Uterus (tissue), 4 donors: ENCODE measurements around the gene TSC2. TPM values are rescaled to one million over a fixed set of nuclear protein-coding genes. Genes with fewer than 3 reads are reported as not detected.

Source experiments
- DNase-seq, 2 donors: peaks; one replicate each; pipeline ENCODE4 v3.0.0-alpha.2; 2019 to 2020
- H3K27ac ChIP-seq, 2 donors: fragments of 200-600 bp; sonication (generic); 1 replicate in 1 of 2; 2 replicates in 1 of 2; pipeline ENCODE4 v1.5.1; 2016 to 2018
- H3K27me3 ChIP-seq, 2 donors: fragments of 200-600 bp; sonication (generic); one replicate each; pipeline ENCODE4 v1.5.1; 2018 to 2019; ENCODE audit warnings: control low read depth in 1 of 2
- H3K36me3 ChIP-seq, 2 donors: fragments of 200-600 bp; sonication (generic); one replicate each; pipeline ENCODE4 v1.5.1; 2019; ENCODE audit warnings: control low read depth in 1 of 2
- H3K4me1 ChIP-seq, 2 donors: fragments of 200-600 bp; sonication (generic); one replicate each; pipeline ENCODE4 v1.5.1; 2018 to 2019; ENCODE audit warnings: control low read depth in 1 of 2
- H3K4me3 ChIP-seq, 2 donors: fragments of 200-600 bp; sonication (generic); 1 replicate in 1 of 2; 2 replicates in 1 of 2; pipeline ENCODE4 v1.5.1; 2018 to 2019; ENCODE audit warnings: mild to moderate bottlenecking in 1 of 2
- H3K9me3 ChIP-seq, 2 donors: fragments of 200-600 bp; sonication (generic); one replicate each; pipeline ENCODE4 v1.5.1; 2019; ENCODE audit warnings: control low read depth in 1 of 2
- CTCF ChIP-seq, 4 experiments: fragments of 200-600 bp in 2 of 4; fragments of 450-650 bp in 2 of 4; sonication (generic) in 2 of 4; IDR thresholded peaks; one replicate each; pipeline ENCODE4 v1.5.1; 2016 to 2019; ENCODE audit warnings: antibody characterized with exemption in 4 of 4, mild to moderate bottlenecking in 2 of 4, moderate library complexity in 1 of 4
- POLR2A ChIP-seq, 2 donors: fragments of 450-650 bp; IDR thresholded peaks; one replicate each; pipeline ENCODE4 v1.6.1; 2016; ENCODE audit warnings: antibody characterized with exemption in 2 of 2, mild to moderate bottlenecking in 1 of 2, moderate library complexity in 1 of 2
- intact Hi-C: fragments of 100-400 bp; cut with DNase I; formaldehyde crosslinking; loops from one replicate; pipeline ENCODE4 v1.15.1; 2023; ENCODE audit warnings: low total_unique reads
- total RNA-seq, 4 donors: library from RNA; depleted of rRNA in 3 of 4; stranded (reverse); fragments of >200 nt in 3 of 4; gene quantifications; one replicate each; pipeline versions ENCODE4 v1.1.0 to v1.2.4, GENCODE V29; 2014 to 2023
- donor health status: DM: yes; HTN: yes; CAD: no.

The TSC2 gene
- total RNA-seq, 4 donors from 2014 or later: 53.8 to 347 (median 131) TPM

GRCh38 chr16:2092256-2092620, 44.5 kb downstream of the TSC2 start:
- TF ChIP-seq CTCF (IDR thresholded peaks at IDR 0.05) (no peak), POLR2A (IDR thresholded peaks at IDR 0.05) (no peak)
- intact Hi-C loops: no loop called here
- Histone ChIP-seq H3K36me3 (no peaks in the 10 kb centered on the region), H3K4me1 (no peaks in the 10 kb centered on the region), H3K27me3 (no peaks in the 10 kb centered on the region), H3K9me3 (no peaks in the 10 kb centered on the region), H3K27ac (no peak overlapping the region), H3K4me3 (no peak overlapping the region)
- no peak for DNase-seq

GRCh38 chr16:2092866-2093265, 45.1 kb downstream of the TSC2 start:
- TF ChIP-seq CTCF (IDR thresholded peaks at IDR 0.05) (no peak), POLR2A (IDR thresholded peaks at IDR 0.05) (no peak)
- H3K27me3 ChIP-seq: no peaks in the 10 kb centered on the region
- no peaks in the 10 kb centered on the region for H3K36me3 ChIP-seq
- no peak overlapping the region for H3K27ac ChIP-seq
- no peak for DNase-seq
- no peaks in the 10 kb centered on the region for H3K4me1 ChIP-seq
- intact Hi-C loops: no loop called here
- no peak overlapping the region for H3K4me3 ChIP-seq
- H3K9me3 ChIP-seq: no peaks in the 10 kb centered on the region

- no peaks in the 10 kb centered on the region for H3K36me3 ChIP-seq
- H3K4me1 ChIP-seq: no peaks in the 10 kb centered on the region
- intact Hi-C loops: no loop called here
- no peak for DNase-seq
- H3K4me3 ChIP-seq: no peak overlapping the region
- no peaks in the 10 kb centered on the region for H3K9me3 ChIP-seq
- no peak for TF ChIP-seq CTCF (IDR thresholded peaks at IDR 0.05)
- no peak for TF ChIP-seq POLR2A (IDR thresholded peaks at IDR 0.05)
- no peaks in the 10 kb centered on the region for H3K27me3 ChIP-seq
- no peak overlapping the region for H3K27ac ChIP-seq
Measured at GRCh38 chr16:2093793-2094192, 46.0 kb downstream of the TSC2 start.

GRCh38 chr16:2095315-2095853, 47.6 kb downstream of the TSC2 start:
- intact Hi-C loops: no loop called here
- H3K27ac ChIP-seq: no peak overlapping the region
- no peaks in the 10 kb centered on the region for H3K9me3 ChIP-seq

More at GRCh38 chr16:2095315-2095853, 47.6 kb downstream of the TSC2 start:
- no peaks in the 10 kb centered on the region for H3K36me3 ChIP-seq
- H3K4me3 ChIP-seq: no peak overlapping the region
- H3K4me1 ChIP-seq: no peaks in the 10 kb centered on the region
- TF ChIP-seq POLR2A (IDR thresholded peaks at IDR 0.05) (no peak), CTCF (IDR thresholded peaks at IDR 0.05) (no peak)
- no peaks in the 10 kb centered on the region for H3K27me3 ChIP-seq
- no peak for DNase-seq
